SKM-1 treated with dmso at 0.1 percent for 144 hours (cell line): ENCODE results near the gene SRSF9.

Experiments
- DNase-seq: peaks from one replicate; lab custom pipeline; 2025; ENCODE audit not compliant: unreplicated experiment; lab: John Stamatoyannopoulos, UW

The SRSF9 gene

DNA sequence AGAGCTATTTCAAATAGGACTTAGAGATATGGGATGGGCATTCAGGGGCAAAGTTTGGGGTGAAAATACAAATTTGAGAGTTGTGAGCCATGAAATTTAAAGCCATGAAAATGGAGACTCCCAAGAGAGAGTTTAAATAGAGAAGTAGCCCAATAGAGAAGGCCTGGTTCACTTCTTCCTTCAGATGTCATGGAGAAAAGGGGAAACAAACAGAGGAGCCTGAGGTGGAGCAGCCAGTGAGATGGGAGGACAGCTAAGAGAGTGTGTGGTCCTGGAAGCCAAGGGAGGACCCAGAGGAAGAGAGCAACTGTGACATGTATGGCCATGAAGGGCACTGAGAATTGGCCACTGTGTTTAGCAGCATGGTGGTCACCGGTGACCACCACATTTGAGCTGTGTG, 14.1 kb upstream of the SRSF9 start:
- DNase-seq, result no peak

DNA sequence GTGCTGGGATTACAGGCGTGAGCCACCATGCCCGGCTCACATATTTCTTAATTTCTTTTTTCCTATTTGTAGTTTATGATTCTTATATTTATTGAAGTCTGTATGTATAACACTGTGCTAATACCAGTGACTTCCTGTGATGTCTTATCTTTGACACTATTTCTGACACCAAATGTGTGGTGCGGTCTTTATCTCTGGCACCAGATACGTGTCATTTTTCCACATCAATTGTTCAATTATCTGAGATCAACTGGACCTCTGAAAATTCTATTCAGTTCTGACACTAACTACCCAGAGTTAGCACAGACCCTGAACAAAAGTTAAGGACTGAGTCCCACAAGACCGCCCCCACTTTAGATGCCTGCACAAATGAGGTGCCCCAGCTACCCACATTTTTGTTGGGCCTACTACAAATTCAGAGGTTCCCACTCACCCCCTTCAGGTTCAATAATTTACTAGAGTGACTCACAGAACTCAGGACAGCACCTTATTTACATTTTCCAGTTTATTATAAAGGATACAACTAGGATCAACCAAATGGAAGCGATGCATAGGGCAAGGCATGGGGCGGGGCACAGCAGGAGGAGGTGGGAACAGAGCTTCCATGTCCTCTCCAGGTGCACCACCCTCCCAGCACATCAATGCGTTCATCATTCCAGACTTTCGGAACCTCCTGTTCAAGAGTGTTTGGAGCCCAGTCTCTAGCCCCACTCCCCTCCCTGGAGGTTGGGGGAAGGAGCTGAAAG, 11.6 kb upstream of the SRSF9 start:
- DNase-seq, result no peak

DNA sequence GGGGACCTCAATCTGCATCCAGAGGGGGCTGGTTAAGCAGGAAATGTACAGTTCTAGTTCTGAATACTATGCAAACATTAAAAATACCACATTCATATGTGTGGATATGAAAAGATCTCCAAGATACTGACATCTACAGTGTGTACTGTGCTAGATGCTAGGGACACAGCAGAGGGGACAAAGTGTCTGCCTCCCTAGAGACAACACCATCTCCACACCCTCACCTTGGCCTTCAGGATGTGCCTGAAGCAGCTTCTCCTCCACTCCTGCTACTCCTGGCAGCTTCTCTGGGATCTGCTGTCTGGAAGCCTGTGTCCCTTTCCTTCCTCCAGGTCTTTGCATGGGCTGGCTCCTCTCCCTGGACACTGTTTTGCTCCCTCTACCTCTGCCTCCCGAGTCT, 10.7 kb upstream of the SRSF9 start:
- no peak for DNase-seq

DNA sequence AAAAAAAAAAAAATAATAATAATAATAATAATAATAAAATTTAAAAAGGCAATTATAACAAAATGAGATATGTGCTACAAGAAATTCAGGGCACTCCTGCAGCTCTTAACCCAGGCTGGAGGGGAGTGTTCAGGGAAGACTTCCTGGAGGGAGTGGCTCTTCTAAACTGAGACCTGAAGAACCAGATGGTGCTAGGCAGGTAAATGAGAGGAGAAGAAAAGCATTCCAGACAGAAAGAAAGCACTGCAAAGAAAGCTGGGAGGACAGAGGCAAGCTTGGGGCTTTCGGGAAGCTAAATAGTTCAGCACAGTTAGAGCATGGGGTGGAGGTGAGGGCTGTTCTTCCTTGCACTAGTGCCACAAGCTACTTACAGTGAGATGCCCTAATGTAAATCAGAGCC, 9.9 kb upstream of the SRSF9 start:
- no peak for DNase-seq

DNA sequence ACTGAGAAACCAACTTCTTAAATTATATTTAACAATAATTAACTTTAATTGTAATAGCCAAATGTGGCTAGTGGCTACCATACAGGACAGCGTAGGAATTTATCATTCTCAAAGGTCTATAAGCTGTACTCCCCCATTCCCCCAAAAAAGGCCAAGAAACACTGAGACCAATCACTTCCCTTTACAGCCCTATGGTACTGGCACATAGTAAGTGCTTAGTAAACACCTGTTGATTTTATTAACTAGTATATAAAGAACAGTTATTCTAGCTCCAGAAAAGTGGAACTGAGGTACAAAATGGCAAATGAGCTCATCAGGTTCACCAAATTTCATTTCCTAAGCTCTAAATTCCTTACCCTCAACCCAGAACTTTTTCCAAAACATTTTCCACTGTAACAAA, 6.1 kb upstream of the SRSF9 start:
- DNase-seq, result no peak

DNA sequence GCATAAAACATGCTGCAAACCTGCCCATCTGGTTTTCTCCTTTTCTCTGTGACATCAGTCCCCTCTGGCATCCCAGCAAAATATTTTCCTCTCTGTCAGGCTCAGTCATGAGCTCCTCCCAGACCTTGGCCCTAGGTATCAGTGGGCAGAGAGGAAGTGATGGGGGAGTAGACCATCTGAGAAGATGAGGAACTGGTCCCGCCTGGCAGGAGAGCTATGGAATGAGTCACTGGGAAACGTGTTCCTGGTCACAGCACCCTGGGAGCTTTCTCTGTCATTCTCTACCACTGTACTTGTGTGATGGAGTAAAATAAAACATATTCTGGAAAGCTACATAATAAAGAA, 5.0 kb upstream of the SRSF9 start:
- DNase-seq, result no peak

DNA sequence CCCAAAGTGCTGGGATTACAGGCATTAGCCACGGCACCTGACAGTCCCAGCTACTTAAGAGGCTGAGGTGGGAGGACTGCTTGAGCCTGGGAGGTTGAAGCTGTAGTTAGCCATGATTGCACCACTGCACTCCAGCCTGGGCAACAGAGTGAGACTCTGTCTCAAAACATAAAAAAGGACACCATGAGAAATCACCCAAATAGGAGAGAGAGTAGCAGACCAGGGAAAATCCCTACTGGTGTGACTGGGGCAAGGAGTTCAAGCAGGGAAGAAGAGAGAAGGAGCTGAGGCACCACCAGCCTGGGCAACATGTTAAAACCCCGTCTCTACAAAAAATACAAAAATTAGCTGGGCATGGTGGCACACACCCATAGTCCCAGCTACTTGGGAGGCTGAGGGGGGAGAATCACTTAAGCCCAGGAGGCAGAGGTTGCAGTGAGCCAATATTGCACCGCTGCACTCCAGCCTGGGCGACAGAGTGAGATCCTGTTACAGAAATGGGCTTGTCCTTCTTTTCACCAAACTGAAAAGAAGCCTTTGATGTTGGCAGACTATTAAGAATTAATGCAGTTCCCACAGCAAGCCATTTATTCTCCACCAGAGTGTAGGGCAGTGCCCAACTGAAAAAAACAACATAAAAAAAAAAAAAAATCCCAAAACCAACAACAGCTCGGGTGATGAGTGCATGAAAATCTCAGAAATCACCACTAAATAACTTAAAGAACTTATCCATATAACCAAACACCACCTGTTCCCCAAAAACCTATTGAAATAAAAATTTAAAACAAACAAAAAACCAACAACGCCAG, 4.5 kb upstream of the SRSF9 start:
- no peak for DNase-seq

DNA sequence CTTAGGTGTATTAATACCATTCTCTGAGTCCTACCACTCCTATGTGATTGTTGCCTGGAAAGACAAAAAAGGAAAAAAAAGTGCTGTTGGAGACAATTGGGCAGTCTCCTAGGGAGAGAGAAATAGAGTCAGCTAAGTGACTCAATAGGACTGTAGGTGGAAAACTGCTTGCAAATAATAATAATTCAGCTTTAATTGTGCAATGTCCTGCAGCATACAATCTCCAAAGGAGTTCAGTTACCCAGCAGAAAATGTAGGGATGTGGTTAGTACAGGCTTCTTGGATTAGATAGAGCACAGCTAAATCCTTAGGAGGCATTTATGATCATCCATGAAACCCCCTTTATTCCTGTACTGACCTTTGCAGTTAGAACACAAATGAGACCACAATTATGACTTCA, 3.0 kb upstream of the SRSF9 start:
- DNase-seq, result no peak

DNA sequence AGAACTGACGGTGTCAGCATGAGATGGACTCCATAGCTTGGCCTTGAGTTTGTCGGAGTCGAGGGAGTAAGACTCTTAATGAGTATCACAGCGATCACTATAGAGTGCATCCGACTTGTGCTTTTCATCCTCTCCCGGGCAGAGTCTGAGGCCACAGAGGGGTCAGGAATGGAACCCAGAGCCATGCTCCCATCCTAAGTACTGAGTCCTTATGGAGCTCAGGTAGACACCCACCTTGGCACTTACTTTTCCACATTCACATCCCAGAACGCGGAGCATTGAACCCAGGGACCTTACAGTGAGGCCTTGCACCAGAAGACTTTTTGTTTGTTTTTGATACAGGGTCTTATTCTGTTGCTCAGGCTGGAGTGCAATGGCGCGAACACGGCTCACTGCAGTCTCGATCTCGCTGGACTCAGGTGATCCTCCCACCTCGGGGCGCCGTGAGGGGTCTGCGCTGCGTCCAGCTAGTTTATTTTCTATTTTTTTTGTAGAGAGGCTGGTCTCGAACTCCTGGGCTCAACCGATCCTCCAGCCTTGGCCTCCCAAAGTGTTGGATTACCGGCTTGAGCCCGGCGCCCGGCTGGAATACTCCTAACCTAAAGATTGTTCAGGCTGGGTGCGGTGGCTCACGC, 719 bp upstream of the SRSF9 start:
- no peak for DNase-seq

DNA sequence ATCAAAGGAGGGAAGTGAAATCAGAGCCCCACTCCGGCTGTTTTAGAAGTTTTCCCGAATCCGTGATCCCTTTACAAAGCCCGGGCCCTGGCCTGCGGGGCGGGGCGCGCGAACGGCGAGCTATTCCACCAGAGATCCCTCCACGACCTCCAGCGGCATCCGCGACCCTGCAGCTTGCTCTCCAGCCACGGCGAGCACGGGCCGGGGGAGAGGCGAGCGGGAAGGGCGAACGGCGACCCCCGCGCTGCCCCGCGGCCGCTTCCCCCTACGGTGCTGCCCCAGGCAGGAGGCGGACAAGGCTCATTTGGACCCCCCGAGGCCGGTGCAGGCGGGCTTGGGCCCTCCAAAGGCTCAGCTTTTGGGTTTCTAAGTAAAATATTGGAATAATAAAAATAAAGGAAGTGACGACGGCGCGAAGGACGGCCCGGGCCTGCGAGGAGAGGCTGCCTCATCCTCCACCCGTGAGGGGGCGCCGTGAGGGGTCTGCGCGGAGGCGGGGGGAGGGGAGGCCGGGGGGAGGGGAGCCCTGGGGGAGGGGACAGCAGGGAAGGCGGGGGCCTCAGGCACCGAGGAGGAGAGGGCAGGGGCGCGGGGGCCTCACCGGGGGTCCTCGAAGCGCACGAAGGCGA, 613 bp downstream of the SRSF9 start:
- DNase-seq, result no peak

DNA sequence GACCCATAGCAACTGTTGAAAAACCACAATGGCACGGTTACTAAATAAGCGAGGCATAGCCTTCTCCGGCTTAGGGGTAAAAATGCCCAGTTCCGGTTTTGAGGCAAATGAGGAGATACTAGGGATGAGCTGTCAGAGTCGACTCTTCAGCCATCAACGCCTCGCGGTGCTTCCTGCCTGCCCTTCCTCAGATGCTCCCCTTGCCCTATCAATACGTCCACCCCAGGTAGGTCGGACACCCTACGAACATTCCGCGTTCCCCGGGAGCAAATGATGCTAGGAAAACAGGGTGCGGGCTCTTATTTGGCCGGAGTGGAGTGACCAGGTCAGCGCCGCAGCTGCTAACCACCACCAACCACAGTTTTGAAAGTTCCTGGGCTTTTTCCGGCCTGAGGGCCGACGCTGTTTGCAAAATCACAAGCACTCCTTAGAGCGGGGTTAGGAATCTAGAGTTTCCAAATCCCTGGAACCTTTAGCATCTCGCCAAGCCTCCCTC, 1.2 kb downstream of the SRSF9 start:
- DNase-seq, result no peak

DNA sequence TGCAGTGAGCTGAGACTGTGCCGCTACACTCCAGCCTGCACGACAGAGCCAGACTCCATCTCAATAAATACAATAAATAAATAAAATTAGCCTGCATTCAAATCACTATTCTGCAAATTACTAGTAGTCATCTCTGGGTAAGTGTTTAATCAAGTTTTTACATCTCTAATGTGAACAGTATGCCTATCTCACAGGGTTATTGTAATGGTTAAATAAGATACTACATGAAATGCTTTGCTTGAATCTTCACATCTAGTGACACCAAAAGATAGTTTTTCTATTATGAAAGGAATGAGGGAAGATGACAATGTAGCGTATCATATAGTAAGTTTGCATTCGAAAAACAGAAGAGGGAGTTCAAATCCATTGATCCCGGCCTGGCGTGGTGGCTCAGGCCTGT, 2.1 kb downstream of the SRSF9 start:
- DNase-seq, result no peak

DNA sequence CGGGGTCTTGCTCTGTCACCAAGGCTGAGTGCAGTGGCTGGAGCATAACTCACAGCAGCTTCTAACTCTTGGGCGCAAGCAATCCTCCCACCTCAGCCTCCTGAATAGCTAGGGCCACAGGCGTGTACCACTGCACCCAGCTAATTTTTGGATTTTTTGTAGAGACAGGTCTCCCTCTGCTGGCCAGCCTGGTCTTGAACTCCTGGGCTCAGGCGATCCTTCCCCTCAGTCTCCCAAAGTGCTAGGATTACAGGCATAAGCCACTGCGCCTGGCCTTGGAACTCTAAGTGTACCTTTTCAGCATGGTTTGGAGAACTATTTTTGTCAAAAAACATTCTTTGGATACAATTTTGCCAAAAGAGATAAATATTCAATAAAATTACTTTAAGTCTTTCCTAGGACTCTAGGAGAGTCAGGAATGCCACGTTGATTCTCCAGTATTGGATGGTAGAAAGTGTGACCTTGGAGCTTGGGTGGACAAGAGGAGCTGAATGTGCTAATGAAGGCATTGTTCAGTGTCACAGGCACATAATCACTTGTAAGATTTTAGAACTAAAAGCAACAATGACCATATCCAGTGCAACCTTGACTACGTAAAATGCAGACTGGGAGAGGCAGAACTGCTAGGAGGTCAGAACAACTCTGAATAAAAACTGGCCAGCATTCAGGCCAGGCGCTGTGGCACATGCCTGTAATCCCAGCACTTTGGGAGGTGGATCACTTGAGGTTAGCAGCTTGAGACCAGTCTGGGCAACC, 2.8 kb downstream of the SRSF9 start:
- DNase-seq, result no peak

DNA sequence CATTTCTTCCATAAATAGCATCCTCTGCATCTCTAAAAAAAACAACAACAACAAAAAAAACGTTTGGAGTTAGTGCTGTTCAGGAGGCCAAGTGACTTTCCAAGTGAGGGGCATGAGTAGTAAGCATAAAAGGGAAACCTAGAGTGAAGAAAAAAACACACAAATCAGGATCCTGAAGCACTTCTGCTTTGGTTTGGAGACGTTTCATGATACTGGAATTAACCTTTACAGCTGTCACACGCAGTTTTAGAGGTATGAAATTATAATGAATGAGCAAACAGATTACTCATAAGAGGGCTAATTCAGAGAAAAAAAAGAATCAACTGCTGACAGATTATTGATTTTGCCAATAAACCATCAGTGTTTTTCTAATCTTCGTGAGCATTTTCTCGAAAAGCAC, 3.8 kb downstream of the SRSF9 start:
- DNase-seq, result no peak

DNA sequence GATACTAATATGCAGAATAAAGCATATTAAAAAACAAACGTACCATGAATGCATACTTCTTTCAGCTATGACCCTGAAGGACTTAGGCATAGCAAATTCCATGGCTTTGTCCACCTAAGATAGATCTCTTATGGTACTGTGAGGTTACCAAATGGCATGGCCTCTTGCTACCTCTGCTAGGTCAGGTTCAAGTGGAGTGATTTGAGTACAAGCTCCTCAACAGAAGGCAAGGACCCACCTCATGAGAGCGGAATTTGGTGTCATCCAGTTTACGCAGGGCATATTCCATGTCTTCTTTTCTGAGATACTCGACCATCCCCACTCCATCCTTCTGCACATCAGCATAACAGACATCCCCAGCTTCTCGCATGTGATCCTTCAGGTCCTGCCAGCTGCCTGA, 5.8 kb downstream of the SRSF9 start:
- no peak for DNase-seq

DNA sequence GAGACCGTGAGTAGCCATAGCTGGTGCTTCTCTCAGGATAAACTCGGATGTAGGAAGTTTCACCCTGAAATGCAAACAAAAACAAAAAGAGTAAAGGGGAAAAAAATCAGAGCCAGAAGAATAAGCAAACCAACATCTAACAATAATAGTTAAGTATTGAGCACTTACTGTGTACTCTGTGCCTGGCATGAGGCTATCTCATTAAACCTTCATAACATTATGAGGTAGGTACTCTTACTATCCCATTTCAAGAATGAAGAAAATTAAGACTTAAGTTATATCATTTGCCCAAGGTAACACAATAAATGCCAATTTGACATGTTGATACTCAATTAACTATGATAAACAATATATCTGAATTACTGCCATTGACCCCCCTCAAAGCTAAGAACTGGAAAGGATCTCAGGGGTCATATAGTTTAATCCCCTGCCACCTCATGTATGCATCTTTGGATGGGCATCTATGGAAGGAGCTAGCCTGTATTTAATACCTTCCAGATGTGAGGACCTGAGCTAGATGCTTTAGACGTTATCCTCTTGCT, 7.4 kb downstream of the SRSF9 start:
- DNase-seq, result no peak

DNA sequence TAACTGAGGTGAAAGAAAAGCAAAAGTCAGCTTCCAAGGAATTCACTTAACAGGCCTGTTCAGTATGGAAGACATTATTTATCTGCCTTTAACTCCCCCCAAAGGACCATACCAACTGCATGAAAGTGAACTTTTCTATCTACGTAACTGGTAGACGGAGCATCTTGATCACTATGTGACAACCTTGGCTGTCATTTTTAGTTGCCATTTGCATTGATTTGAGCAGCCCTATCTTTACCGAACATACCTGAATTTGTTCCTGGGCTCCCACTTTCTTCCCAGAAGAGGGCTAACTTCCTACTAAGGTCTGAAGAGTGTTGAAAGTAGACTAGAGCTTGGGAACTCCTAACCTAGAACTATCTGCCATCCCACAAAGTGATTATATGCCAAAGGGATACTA, 9.4 kb downstream of the SRSF9 start:
- no peak for DNase-seq

DNA sequence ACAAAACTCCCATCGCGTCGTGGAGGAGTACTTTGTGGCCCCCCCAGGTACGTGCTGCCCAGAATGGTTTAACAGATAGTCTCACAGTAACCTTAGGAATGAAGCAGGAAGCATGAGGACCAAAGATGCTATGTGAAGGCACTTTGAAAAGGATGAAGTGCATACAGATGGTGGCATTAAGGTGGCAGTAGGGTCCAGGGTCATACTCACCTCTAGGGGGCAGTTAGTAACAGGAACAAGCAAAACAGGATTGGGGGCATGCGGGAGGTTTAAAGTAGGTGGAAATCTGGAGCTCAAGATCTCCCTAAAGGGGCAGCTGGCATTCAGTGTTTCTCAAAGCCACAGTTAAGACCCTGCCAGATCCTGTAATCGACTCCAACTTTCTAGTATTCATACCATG, 12.4 kb downstream of the SRSF9 start:
- DNase-seq, result no peak

DNA sequence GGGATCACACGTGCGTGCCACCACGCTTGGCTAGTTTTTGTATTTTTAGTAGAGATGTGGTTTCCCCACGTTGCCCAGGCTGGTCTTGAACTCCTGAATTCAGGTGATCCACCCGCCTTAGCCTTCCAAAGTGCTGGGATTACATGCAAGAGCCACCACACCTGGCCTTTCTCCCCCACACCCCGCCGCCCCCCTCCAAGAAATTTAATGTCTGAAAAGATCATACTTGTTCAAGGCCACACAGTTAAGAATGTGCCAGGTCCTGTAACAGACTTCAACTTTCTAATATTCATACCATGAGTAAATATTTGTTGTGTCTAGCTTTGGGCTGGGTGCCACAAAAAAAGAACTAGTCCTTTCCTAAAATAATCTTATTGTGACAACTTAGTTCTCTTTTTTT, 14.2 kb downstream of the SRSF9 start:
- no peak for DNase-seq

DNA sequence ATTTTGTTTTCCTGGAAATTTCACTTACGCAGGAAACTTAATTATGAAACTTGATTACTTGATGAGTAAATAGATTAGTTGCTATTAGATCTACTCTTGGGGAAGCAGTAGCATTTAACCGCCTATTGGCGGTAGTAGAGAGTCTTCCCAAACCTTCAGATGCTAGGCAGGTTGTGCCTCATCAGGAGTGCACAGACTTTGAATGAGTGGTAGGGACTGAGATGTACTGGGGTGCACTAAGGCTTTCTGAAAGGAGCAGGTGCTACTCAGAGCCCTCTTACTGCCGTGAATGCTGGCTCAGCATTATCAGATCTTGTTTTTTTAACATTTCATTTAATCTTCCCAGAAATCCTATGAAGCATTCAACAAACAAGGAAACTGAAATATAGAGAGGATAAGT, 15.6 kb downstream of the SRSF9 start:
- DNase-seq, result no peak
